Inferior parietal cortex (tissue), 1 donor: Measurements from ENCODE around the gene GNAO1.

Experiments used
- DNase-seq: peaks from one replicate; pipeline ENCODE4 v3.0.0-alpha.2; 2016; ENCODE audit errors: extremely low spot score

GNAO1 gene

GRCh38 chr16:56289416-56289815 is 98.1 kb downstream of the GNAO1 start:
- DNase-seq: no peak

DNA sequence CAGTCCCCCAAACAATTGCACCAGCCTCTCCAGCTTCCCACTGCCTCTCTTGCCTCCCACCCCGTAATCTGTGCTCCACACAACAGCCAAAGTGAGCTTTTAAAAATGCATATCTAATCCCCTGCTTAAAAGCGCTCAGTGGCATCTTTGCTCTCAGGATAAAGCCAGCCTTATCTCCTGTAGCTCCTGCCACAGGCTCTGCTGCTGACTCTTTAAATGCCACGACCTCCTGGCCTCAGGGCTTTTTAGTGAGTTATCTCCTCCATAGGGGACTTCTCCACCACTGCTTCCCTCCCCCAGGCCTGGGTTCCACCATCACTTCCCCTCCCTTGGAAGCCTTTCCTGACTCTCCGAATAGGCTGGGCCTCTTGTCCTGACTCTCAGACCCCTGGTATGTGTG is 98.6 kb downstream of the GNAO1 start:
- DNase-seq: no peak

GRCh38 chr16:56294014-56294413 is 102.7 kb downstream of the GNAO1 start:
- no peak for DNase-seq

DNA sequence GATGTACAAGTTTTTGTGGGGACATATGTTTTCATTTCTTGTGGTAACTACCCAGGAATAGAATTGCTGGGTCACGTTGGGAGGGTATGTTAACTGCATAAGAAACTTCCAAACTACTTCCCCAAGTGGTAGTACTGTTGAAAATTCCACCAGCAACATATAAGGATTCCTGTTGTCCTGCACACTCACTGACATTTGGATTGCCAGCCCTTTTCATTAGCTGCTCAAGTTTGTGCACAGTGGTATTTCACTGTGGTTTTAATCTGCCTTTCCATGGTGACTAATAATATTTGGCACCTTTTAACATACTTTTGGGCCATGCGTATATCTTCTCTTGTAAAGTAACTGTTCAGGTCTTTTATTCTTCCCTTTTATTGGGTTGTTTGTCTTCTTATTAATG is 103.3 kb downstream of the GNAO1 start:
- DNase-seq: no peak

DNA sequence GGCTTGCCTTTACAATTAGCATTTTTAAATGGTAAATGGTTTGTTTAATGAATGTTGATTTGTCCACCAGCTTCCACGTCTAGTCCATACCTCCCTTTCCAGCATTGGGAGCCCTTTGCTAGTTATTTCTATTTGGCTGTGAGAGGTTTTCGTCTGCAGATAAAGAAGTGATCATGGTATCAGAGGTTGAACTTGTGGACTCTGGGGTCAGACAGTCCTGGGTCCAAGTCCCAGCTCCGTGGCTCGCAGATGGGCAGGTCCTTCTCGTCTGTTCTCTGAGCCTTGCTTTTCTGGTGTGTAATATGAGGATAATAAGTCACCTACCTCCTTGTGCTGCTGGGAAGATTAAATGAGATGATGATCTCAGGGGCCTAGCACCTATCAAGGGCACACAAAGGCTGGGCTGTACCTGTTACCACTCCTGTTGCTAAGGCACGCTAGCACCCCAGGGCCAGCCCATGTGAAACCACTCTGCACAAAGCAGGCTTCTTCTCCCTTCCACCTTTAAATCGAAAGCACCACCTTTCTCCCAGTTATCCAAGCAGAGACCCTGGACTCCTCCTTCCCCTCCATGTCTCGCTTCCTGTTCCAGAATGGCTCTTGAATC is 103.9 kb downstream of the GNAO1 start:
- DNase-seq: no peak

GRCh38 chr16:56295739-56296527 is 104.6 kb downstream of the GNAO1 start:
- DNase-seq: no peak

GRCh38 chr16:56297684-56298083 is 106.4 kb downstream of the GNAO1 start:
- DNase-seq: no peak

DNA sequence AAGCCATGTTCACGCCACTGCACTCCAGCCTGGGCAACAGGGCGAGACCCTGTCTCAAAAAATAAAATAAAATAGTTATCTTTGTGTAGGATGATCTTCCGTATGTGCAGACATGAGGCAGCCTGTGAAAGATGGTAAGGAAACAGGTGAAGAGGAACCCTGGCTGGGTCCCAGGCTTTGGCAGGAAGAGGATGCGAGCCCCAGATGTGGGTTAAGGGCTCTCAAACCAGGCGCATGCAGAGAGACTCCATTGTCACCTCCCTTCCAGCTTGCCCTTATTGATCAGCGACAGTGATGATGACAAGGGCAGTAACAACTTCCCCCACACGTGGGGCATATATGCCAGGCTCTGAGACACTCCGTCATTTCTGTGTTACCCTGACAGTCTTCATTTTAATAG is 106.8 kb downstream of the GNAO1 start:
- DNase-seq: no peak

DNA sequence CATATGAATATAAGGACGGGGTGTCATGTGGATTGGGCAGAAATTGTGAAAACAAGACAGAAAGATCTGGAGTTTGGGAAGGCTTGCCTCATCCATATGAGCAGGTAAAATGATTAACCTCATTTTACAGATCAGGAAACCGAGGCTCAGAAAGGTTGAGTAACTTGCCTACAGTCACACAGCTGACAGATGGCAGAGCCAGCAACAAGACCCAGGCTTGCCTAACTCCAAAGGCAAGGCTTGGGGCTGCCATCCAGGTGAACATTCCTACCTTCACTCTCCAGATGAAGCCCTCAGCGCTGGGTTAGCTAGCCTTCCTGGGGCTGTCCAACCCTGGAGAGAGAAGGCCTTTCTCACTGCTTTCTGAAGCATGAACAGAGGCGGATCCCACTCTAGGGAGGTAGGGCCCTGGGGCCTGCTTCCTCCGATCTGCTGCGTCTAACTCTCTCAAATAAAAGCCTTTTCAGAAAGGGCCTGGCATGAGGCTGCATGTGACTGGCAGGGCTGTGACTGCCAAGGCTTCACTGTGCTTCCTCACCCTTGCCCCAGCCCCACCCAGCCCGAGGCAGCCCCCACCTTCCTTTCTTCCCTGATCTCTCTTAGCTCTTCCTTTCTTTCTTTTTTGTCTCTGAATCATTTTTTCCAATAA is 107.8 kb downstream of the GNAO1 start:
- DNase-seq: peak; percentile 88

DNA sequence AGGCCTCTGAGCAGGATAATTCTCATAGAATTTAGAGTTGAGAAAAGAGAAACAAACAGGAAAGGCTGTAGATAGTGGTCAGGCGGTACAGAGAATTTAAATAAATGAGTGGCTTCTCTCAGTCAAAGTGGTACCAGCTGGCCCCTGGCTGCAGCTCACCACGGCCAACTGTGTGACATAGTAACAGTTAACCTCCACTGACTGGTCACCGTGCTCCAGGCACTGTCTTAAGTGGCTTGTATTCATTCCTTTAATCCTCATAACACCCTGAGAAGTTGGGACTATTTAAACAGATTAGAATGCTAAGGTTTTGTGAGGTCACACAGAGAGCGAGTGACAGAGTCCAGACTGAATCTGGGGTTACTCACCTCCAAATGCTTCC is 108.9 kb downstream of the GNAO1 start:
- no peak for DNase-seq

- peak; percentile 74 for DNase-seq
Measured at GRCh38 chr16:56300891-56301850, 109.9 kb downstream of the GNAO1 start.

- DNase-seq: no peak
Measured at GRCh38 chr16:56302506-56302905, 111.2 kb downstream of the GNAO1 start.

DNA sequence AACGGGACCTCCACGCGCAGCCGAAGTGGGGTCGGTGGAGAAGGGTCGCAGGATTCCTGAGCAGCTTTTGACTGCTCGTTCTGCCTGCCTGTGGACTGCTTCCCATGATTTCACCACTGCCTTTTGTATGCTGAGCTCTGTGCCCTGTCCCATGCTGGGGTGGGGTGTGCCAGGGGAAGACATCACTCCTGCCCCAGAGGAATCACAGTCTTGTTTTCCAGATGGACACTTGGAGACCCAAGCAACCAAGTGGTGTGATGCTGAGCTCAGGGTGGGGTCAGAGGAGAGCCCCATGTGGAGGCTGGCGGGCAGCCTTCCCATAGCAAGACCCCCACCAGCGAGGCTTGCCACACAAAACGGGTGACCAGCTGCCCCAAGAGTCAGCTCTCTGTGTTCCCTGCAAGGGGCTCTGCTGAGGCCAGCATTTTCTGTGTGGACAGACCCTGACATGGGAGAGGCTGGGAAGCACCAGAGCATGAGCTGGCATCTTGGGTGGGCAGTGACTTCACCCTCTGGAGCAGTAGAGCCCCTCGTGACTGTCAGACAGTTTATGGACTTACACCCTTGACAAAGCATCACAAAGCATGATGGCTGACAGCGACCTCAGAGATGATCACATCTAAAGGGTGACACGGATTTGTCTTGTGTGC is 111.9 kb downstream of the GNAO1 start:
- DNase-seq: no peak

GRCh38 chr16:56303880-56304279 is 112.6 kb downstream of the GNAO1 start:
- DNase-seq: no peak

DNA sequence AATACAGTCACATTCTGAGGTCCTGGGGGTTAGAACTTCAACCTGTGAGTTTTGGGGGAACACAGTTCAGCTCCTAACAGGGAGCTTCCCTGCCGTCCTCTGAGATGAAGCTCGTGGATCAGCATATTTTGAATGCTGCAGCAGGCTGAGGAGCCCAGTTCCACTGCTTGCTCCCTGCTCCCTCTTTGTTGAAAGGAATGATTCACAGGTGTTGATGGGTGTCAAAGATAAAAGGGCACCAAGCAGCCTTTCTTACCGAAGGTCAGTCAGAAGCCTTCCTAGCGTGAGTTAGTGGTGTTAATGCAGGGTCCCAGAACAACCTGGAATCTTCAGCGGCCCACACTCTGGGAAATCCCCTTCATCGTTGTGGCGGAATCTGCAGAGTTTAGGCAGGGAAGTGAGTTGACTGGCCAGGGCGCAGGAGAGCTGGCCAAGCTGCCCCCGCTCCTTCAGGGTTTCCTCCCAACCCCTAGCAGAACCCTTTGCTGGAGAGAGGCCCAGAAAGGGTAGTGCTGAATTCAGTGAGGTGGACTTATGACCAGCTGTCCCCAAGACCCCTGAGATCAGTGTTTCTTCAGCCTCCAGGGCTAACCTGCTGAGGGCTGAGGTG is 114.8 kb downstream of the GNAO1 start:
- DNase-seq: no peak

DNA sequence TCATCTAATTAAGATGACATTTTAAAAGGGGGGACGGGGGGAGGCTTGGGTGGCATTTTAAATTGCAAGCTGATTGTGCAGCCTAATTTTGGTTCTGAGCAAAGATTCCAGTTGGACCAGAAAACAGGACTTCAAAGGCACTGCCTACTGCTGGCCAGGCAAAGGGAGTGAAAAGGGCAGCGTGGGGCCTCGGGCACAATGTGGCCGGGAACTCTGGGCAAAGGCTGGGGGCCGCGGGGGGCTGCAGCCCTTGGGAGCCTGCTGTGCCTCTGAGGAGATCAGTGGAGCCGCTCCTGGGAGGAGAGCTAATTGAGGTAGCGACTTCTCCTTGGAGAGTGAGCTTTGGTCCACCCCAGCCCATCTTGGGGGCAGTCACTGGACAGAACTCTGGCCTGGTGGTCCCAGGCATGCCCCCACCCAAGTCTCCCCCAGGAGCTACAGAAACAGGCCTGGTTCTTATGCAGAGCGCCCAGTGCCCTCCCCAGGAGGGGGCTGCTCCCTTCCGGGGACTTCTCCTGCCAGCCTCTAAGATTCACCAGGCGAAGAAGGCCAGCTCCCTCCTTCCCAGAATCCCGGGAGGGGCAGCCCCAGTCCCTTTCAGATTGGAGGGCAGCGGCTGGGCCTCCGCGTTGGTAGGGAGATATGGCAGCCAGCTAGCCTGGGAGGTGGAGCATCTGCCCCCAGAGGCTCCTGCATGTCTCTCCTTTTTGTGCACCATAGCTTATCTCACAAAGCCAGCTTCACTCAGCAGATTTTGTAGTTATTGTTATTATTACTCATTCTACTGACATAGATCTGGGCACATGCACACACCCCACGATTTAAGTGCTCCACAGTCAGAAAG is 115.6 kb downstream of the GNAO1 start:
- no peak for DNase-seq

- no peak for DNase-seq
Measured at GRCh38 chr16:56307534-56307873, 116.2 kb downstream of the GNAO1 start.

GRCh38 chr16:56309008-56309407 is 117.7 kb downstream of the GNAO1 start:
- no peak for DNase-seq

GRCh38 chr16:56310690-56311089 is 119.4 kb downstream of the GNAO1 start:
- no peak for DNase-seq
